GM21619 (cell line): ENCODE results near the gene SMAD1.
"Not testable (repeated sequence)": the region's sequence is repeated elsewhere in the genome, so short reads cannot be mapped to it uniquely, and the experiment has no call there.

Experiments
- ATAC-seq: cut with Tn5 transposase; IDR thresholded peaks from one replicate; pipeline ENCODE4 v1.9.1; 2021; ENCODE audit not compliant: unreplicated experiment

Gene SMAD1

DNA sequence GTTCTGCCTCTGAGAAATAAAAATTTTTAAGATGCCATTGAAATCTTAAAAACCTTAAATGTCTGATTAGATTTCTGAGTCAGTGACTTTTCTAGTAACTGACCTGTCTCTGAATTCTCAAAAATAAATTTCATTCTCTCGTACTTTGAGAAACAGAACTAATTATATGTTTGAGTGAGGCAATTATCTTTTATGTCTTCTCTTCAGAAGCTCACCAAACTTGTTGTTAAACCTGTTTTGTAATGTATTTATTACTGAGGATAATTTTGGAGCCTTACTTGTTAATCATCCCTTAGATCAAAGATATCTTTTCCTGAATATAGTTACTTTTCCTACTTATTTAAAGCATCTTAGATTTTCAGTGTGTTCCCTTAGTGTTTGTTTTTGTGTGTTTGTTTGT, 73.0 kb downstream of the SMAD1 start:
- ATAC-seq = no peak

DNA sequence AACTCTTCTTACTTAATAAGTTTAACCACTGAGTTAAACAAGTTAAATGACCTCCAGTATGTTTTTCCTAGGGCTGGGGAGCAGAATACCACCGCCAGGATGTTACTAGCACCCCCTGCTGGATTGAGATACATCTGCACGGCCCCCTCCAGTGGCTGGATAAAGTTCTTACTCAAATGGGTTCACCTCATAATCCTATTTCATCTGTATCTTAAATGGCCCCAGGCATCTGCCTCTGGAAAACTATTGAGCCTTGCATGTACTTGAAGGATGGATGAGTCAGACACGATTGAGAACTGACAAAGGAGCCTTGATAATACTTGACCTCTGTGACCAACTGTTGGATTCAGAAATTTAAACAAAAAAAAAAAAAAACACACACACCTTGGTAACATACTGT, 76.1 kb downstream of the SMAD1 start:
- peak; percentile 78 for ATAC-seq

DNA sequence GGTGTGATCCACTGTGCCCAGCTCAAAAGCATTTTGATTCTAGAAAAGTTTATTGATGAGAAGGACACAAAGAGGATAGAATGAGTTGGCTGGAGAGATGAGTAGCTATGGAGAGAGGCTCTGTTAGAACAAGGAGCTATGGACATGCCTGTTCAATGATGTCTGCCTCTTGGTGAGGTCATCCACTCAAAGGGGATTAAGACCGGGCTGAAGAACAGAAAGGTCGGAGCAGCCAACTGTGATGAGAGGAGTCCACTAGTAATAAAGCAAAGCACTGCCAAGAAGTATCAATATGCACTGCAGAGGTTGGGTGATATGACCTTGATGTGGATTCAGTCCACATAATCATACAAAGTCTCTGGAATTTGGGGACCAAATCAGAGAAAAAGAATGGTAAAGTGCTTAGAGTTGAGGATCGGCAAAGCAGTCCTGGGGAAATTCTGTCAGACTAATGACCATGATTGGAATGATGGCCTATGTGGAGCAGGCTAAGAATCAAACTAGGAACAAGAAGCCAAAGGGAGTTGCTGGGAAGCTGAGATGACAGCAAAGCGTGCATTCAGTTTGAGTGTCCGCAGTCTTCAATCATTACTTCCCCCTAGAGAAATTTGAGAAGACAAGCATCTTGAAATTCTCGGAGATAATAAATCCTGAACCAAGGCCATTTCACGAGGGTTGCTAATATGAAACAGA, 81.8 kb downstream of the SMAD1 start:
- ATAC-seq = no peak

DNA sequence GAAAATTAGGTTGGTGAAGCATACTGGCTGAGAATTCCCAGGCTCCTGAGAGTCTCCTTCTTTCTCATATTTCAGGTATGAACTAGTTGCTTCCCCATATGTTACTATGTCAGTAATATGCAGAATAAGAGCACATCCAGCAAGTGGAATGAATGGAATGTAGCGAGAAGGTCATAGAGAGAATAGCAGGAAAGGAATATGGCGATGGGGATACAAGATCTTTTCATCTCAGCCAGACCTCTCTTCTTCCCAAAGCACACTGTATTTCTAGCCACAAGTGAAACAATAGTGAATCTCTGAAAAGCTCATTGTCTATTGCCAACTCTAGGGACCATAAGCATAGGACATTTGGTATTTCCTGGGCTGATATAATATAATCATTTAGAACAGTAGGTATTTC, 82.9 kb downstream of the SMAD1 start:
- no peak for ATAC-seq

DNA sequence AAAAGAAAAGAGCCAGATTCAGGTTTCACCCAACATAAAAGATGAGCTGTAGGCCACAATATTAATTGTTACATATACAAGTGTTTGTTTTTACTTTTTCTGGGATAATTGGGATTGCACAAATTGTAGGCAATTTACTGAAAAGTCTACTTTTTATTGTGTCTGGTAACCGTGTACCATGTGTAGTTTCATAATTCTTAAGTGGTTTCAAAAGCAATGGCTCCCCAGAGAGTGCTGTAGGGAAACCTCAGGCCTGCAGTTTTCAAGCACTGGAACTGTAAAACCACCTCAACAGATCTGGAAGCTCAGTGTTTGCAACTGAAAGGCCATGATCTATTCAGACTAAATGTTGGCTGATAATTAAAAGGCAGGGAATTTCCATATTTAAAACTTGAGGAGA, 83.7 kb downstream of the SMAD1 start:
- ATAC-seq = peak; percentile 68

DNA sequence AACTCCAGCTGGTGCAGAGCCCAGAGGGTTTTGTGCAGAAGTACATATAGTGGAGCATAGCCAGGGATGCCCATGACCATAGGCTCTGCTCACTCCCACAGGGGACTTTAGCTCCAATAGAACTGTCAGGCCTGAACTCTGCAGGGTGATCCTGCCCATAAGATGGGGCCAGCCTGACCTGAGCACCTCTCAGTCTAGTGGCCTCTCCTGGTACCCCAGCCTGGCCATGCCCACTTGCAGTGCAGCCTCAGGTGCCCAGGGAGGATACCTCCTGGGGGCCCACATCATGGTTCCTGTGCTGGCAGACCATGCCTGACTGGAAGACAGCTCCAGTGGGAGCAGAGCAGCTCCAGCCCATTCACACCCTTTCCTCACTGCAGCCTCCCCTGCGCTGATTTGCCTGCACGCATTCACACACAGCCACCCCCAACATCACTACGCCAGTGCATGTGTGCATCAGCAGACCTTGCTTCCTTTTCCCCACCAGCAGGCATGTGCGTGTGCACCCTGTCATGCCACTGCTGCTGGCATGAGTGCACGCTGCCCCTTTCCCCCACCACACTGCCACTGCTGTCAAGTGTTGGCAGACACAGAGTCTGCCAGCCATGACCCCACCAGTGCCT, 84.5 kb downstream of the SMAD1 start:
- no peak for ATAC-seq

DNA sequence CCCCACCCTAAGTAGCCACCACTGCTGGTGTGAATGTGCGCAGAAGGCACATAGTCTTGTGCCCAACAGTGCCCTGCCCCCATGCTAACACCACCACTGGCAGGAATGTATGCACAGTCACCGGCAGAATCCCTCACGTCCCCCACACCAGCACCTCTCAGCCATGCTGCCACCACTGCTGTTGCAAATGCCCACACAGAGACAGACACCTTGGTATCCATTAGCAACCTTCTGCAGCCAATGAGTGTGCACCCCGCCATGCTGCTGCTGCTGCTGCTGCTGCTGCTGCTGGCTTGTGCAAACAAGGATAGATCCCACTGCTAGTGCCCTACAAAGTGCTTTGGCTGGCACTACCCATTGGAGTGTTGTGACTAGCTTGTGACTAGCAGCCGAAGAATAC, 85.1 kb downstream of the SMAD1 start:
- ATAC-seq = no peak

DNA sequence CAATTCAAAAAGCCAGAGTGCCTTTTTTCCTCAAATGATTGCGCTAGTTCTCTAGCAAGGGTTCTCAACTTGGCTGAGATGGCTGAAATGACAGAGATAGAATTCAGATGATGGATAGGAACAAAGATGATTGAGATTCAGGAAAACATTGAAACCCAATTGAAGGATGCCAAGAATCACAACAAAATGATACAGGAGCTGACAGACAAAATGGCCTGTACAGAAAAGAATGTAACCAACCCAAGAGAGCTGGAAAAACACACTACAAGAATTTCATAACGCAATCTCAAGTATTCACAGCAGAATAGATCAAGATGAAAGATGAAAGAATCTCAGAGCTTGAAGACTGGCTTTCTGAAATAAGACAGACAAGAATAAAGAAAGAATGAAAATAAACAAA, 85.9 kb downstream of the SMAD1 start:
- no peak for ATAC-seq

DNA sequence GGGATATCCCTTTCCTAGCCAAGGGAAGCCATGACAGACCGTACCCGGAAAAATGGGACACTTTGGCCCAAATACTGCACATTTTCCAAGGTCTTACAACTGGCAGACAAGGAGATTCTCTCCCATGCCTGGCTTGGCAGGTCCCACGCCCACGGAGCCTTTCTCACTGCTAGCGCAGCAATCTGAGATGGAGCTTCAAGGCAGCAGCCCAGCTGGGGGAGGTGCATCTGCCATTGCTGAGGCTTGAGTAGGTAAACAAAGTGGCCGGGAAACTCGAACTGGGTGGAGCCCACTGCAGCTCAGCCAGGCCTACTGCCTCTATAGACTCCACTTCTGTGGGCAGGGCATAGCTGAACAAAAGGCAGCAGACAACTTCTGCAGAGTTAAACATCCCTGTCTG, 92.9 kb downstream of the SMAD1 start:
- not testable (repeated sequence) for ATAC-seq

DNA sequence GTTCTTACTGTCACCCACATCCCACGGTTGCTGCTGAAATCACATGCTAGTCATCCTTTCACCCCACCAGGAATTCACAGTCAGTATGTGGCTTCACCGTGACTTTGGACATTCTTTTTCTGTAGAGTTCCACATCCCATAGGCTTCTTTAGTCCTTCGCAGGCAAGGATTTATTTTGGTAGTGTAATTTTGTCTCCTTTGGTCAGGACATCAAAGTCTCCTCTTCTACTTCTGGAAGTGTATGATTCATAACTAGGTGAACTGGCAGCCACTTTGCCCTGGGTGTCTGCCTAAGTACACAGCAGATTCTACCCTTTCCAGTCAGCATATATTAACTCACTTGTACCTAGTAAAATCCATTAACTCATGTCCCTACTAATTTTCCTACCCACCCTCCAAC, 99.3 kb downstream of the SMAD1 start:
- ATAC-seq = no peak

DNA sequence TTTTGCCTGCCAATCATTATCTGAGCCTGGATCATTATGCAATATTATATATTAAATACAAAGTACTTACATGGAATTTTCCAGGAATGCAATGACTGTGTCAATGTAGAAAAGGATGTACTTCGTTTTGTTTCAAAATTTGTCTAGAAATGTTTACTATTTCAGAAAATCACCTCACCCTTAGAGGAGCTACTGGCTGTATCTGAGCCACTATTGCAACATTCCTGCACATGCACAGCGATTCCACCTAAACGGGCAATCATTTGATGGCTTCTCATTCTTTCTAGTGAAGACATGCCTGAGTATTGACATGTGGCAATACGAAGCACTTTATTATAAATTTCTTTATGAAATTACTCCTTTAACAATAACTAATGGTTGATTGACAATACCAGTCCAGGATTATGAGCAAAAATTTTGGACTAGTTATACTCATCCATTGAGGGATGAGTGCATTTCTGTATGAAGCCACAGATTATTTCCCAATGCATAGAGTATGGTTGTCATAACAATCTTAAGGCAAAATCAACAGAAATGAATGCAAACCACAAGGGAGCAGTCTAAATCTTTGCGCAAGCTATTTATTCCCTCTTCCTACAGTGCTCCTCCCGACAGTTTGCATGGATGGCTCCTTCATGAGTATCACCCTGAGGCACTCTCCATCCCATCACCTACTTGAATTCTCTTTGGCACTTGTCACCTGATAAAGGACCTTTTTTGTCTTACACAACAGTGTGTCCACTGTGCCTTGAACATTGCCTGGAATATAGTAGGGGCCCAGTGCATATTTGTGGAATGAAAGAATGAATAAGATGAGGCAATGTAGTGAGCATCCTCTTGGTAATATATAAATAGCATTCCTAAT, 101.8 kb downstream of the SMAD1 start:
- no peak for ATAC-seq

DNA sequence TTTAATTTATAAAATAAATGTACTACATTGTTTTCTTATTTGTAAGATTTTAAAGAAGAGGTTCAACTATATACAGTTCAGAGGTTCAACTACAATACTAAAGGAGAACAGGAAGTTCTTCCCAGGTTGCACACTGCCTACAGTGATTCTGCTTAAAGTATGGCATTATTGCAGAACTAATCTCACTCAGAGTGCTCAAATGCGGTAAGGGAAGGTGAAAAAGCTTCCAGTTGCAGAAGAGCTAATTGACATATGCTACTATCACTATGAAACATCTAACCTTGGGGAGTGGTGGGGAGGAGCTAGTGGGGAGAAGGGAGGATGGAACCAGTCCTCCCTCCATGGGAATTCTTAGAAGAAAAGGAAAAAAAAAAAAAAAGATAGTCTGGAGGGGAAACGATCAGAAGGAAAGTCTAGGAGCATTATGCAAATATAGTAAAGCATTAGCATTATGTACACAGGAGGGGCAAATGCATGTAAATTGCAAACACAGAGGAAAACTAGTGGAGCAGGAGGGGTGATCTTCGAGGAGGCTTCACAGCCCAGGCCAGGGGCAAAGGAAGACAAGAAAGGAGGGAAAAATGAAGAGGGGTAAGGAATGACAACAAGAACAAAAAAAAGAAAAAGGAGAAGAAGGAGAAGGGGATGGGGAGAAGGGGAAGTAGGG, 105.6 kb downstream of the SMAD1 start:
- no peak for ATAC-seq

DNA sequence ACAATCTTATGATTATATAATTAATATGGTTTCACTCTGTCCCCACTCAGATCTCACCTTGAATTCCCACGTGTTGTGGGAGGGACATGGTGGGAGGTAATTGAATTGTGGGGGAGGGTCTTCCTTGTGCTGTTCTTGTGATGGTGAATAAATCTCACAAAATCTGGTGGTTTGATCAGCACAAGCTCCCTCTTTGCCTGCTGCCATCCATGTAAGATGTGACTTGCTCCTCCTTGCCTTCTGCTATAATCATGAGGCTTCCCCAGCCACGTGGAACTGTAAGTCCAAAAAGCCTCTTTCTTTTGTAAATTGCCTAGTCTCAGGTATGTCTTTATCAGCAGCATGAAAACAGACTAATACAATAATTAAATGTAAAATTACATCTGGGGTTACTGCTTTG, 107.7 kb downstream of the SMAD1 start:
- not testable (repeated sequence) for ATAC-seq

DNA sequence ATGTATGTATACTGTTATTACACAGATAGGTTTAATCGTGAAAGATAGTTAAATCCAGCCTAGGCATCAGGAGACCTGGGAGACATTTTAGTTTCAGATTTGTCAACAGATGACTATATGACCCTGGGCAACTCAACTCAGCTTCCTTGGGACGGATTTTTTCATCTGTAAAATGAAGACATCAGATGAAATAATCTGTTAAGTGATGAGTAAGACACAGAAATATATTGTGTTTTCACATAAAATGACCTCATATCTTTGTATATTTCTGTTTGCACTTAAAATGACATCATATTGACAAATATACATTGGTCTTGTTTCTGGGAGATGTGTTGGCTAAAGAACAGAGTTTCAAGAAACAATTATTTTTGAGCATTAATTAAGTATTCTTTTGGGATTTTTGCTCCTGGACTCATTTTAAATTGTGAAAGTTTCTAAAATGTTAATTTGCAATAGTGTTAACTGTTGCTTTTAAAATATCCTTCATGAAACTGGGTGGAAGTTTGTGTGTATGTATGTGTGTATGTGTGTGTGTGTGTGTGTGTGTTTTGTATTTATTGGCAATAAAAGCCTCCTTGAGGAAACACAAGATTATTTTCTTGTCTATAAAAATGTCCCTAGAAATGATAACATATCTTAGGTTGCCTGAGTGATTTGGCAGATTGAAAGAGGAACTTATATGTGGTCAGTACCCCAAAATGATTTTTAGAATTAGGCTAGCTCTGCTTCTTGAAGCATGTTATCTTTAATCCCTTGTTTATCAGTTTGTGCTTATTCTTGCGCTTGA, 108.5 kb downstream of the SMAD1 start:
- ATAC-seq = no peak

DNA sequence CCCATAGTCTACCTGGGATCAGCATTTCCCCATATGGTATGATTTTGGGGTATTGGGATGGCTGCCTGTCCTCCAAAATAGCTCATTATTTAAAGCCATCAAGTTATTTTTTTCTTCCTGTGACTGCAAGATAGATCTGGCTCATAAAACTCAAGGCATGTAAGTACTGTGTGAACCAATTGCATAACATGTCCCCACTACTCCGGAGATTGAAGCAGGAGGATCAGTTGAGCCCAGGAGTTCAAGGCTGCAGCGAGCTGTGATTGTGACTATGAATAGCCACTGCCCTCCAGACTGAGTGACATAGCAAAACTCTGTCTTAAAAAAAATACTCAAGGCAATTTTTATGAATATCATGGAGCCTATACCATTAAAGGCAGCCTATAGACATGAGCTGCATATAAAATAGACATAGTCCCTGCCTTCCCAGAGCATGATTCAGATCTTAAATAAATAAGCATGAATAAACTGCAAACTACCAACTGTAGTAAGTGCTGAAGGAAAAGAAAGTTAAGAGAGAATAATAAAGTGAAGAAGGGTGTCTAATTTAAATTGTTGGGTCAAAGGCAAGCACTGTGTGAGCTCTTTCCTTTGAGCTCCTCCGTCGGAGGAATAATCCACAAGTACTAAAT, 120.6 kb downstream of the SMAD1 start:
- ATAC-seq = no peak

DNA sequence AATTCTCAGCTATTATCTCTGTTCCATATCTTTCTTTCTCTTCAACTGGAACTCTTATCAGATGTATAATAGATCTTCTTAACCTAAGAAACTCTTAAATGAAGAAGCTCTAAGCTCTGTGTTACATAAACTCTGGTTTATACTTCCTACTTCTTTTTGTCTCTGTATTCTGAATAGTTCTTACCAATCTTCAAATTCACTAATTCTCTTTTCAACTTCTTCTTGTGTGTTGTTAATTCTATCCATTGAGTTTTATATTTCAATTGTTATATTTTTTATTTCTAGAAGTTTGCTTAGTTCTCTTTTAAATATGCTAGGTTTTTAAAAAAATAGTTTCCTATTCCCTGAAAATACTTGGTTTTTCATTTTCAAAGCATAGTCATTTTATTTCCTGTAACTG, 124.3 kb downstream of the SMAD1 start:
- no peak for ATAC-seq
